H54 (cell line): ENCODE results near the gene ATG3.

Experiments used
- DNase-seq: peaks from one replicate; pipeline ENCODE4 v3.0.0; 2011; ENCODE audit warnings: low spot score, mixed read lengths; ENCODE audit not compliant: insufficient read length
- FAIRE-seq: peaks from 3 replicates; lab custom pipeline; 2011; peaks lifted over from hg19 to GRCh38; lab: Jason Lieb, UNC
- POLR2A ChIP-seq: IDR thresholded peaks from 2 replicates; pipeline ENCODE4 v1.6.1; 2011; ENCODE audit warnings: low read depth, mild to moderate bottlenecking, low read length

ATG3 gene

GRCh38 chr3:112561734-112562529, at the start of gene ATG3, which contains the start of gene SLC35A5:
Gene ATG3 (minus strand): TSS chr3:112561962. CDS start chr3:112561528, 434 bp downstream.
Gene SLC35A5 (plus strand): TSS chr3:112562045. CDS start chr3:112563404, 1,359 bp downstream.
- peak; percentile 44 for TF ChIP-seq POLR2A
- DNase-seq (peak; percentile 83), FAIRE-seq (peak; percentile 97)

- FAIRE-seq (peak; percentile 80), DNase-seq (peak; percentile 15)
- no peak for TF ChIP-seq POLR2A
These were observed 48.4 kb upstream of the ATG3 start for GRCh38 chr3:112610121-112610520.

- DNase-seq (no peak), FAIRE-seq (no peak)
- TF ChIP-seq POLR2A = no peak
These were observed 46.1 kb upstream of the ATG3 start for GRCh38 chr3:112607863-112608262.

DNA sequence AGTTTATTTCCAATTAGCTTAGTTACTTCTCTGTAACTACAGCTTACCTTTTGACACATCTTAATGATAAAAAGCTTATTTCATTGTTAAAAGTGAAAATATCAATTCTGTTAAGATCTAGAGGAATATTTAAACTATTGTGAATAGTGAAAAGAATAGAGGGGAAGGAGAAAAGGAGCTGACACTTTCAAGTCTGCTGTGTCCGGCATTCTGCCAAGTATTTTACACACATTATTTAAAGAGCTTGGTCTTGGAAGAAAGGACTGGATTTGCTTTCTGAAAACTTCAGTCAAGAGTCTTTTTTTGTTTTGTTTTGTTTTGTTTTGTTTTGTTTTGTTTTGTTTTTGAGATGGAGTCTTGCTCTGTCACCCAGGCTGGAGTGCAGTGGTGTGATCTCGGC, 44.3 kb upstream of the ATG3 start:
- no peak for FAIRE-seq
- no peak for TF ChIP-seq POLR2A
- DNase-seq = no peak

- FAIRE-seq (peak; percentile 93), DNase-seq (peak; percentile 36)
- TF ChIP-seq POLR2A = no peak
These were observed 43.5 kb upstream of the ATG3 start for GRCh38 chr3:112605285-112605684.

GRCh38 chr3:112604536-112604935, 42.8 kb upstream of the ATG3 start:
- FAIRE-seq (peak; percentile 75), DNase-seq (peak; percentile 13)
- no peak for TF ChIP-seq POLR2A

GRCh38 chr3:112602217-112602838, 40.6 kb upstream of the ATG3 start:
- FAIRE-seq (no peak), DNase-seq (no peak)
- no peak for TF ChIP-seq POLR2A

DNA sequence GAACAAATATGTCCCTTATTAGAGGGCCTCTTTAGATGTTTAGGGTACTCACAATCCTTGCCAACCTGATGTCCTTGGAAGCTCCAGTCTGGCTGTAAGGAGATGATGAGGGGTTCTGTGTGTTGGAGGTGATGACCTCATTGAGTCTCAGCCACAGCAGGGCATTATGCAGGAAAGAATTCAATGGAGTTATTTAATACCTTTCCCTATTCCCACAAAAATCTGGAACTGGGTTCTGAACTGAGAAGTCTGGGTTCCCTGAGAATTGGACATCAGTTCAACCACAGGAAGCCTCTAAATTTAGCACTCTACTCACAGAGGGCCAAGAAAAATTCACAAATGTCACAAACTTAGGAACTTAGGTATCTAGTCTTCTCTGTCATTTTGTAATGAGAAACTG, 37.0 kb upstream of the ATG3 start:
- FAIRE-seq = no peak
- DNase-seq = no peak
- no peak for TF ChIP-seq POLR2A

GRCh38 chr3:112597945-112598344, 36.2 kb upstream of the ATG3 start:
- FAIRE-seq (no peak), DNase-seq (no peak)
- TF ChIP-seq POLR2A = no peak

DNA sequence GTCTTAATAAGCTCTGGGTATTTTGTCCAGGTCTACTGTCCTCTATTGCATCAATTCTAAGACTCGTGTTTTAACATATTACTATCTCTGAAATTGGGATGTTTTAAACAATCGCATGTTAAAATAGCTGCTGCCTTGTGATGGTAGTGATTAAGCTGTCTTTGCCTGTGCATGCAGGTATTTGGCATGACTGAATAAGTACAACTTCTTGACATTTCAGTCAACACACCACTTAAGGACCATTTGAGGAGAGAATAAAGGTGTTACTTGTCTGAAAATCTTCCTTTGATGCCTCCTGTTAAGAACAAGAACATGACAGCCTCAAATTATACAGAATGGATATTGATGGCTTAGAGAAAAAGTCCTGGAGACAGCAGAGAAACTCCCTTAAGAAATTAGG, 33.1 kb upstream of the ATG3 start:
- TF ChIP-seq POLR2A = no peak
- DNase-seq (no peak), FAIRE-seq (peak; percentile 48)

DNA sequence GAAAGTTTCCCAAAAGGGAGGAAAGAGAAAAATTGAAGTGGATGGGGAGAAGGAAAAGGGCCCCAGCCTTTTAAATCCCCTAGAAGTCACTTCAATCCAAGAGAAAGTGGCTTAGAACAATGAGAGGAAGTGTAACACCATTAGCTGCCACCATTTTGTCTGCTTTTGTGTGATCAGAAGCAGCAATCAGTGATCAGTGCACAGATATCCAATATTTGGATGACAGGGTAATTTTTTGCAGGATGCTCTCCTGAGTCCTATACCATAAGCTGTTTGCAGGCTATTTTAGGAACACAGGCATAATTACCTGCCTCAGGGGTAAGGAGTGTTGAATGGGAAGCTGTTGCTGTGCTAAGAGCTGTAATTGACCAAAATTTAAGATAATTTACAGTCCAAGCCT, 31.5 kb upstream of the ATG3 start:
- no peak for TF ChIP-seq POLR2A
- DNase-seq = no peak
- no peak for FAIRE-seq

DNA sequence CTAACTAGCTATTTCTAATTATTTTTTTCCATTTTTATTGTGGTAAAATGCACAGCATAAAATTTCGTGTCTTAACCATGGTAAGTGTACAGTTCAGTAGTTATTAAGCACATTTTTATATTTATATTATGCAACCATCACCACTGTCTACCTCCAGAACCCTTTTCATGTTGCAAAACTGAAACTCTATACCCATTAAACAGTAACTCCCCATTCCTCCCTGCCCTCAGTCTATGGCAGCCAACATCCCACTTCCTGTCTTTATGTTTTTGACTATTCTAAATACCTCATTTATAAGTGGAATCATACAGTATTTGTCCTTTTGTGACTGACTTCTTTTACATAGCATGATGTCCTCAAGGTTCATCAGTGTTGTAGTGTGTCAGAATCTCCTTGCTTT, 25.6 kb upstream of the ATG3 start:
- FAIRE-seq (no peak), DNase-seq (no peak)
- no peak for TF ChIP-seq POLR2A

DNA sequence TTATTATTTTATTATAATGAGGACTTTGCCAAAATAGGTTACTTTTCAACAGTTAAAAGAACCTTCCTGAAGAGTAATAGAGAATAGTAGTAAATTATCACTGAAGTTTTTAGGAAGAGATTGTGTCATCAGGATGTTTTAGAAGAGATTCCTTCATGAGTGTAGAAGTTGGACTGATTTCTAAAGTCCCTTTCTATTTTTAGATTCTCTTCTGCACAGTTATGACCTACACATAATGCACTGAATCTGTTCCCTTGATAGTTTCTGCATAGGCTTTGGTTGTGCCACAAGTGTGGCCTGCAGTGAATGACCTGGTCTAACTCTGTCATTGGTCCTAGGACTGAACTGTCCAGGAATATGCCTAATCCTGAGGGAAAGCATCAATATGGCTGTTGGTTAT, 24.0 kb upstream of the ATG3 start:
- FAIRE-seq = no peak
- TF ChIP-seq POLR2A = no peak
- no peak for DNase-seq

DNA sequence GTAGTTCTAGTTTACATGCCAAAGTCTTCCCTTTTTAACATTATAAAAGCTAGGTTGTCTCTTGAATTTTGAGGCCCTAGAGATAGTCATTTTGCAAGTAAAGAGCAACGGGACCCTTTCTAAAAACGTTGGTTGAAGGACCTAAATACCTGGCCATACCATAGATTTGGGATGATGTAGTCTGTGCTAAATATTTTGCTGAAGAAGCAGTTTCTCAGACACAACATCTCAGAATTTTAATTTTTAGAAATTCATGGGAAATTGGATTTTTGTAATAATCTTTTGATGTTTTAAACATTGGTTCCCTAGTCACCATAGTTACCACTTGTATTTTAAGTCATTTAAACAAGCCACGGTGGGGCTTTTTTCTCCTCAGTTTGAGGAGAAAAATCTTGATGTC, 21.3 kb upstream of the ATG3 start:
- peak; percentile 38 for FAIRE-seq
- DNase-seq = no peak
- TF ChIP-seq POLR2A = no peak
